ELF-1 (cell line): Measurements from ENCODE around the gene NOTCH4.
A peak's percentile ranks its signal among the peaks of the same experiment; 100 is the strongest.

Source experiments
- DNase-seq: peaks from one replicate; pipeline ENCODE4 v3.0.0-alpha.2; 2016; ENCODE audit warnings: low read depth, low spot score

The NOTCH4 gene

DNA sequence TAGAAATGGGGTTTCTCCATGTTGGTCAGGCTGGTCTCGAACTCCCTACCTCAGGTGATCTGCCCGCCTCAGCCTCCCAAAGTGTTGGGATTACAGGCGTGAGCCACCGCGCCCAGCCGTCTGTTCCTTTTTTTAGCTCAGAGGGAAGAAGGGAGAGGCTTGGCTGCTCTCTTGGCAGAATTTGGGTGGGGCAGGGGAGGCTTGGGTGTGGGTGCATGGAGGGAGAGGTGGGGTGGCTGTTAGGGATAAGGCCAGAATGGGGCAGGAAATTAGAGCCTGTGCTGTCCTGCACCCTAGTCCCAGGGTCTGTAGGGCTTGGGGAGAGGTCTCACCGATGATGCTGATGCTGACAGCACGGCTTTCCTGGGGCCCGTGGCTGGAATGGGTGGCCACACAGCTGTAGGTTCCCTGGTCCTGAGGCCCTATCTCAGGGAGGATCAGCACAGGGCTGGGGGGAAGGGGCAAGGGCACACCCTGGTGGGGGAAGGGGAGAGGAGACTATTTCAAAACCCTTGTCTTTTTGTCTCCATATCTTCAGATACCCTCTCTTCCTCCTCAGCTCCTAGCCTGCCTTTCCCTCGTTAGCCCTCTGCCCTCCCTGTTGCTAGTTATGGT lies 41.8 kb downstream of the NOTCH4 start:
- DNase-seq = no peak

DNA sequence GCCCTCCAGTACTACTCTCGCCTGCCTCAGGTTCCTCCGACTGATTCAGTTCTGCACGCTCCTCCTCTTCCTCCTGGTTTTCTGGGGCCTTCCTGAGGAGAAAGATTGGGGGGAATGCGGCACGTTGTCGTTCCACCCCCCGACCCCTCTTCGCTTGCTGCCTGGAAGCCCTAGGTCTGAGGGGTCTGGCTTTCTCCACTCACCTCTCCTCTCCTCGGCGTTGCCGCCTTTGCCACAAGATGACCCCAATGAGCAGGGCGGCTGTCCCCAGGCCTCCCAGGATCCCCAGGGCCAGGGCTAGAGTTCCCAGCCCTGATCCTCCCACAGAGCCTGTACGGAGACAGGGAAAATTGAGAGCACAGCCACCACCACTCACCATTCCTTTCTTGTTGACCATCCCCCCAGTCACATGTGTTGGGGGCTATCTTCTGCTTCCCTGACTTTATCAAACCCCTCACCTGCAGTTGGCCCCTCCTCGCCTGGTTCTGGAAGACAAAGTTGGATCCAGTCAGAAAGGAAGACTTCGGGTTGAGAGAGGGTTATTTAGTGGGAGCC lies 42.6 kb downstream of the NOTCH4 start:
- no peak for DNase-seq

DNA sequence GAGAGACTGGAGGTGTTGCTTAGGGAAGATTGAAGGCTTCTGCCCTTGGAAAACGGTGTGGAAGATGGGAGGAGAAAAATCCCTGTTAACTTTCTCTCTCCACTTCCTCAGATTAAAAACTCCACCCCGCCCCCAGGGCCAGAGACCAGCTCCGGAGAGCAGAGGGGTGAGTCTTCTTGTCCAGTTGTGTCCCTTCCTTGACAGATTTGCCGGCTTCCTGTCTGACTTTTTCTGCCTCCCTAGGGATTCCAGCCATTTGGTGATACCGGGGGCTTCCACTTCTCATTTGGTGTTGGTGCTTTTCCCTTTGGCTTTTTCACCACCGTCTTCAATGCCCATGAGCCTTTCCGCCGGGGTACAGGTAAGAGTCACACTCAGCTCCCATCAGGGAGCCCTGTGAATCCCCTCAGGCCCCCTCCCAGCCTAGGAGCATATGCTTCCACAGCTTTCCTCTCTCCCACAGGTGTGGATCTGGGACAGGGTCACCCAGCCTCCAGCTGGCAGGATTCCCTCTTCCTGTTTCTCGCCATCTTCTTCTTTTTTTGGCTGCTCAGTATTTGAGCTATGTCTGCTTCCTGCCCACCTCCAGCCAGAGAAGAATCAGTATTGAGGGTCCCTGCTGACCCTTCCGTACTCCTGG lies 44.0 kb downstream of the NOTCH4 start:
- no peak for DNase-seq

DNA sequence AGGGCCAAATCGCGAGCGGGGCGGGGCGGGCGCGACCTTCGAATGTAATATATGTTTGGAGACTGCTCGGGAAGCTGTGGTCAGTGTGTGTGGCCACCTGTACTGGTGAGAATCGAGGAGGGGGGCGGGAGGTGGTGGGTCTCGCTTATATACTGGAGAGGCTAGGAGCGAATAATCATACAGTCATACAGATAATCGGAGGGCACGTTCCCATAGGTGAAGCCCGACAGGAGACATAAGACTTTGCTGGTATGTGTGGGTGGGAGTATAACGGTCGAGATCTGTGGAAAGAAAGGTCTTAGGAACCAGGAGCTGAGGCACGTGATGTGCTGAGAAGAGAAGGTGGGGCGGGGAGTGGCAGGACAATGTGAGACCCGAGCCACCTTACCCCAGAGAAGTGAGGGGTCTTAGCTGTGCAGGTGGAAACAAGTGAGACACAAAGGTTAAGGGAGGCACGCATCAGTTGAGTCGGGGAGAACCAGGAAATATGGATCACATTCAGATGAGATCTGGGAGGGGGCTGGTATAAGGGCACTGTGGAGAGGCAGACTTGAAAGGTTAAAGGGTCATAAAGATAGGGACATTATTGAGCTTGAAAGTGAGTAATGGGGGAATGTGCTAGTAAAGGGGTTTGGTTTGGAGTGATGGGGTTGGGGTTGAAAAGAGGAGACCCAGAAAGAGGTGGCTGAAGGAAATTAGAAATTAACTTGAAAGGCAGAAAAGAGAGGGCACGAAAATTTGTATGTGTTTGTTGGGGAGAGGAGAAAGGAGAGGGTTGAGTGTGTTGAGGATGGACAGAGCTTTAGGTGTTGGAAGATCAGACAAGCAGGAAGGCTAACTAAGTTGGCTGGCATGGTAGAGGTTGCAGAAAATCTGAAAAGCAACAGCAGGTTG lies 45.1 kb downstream of the NOTCH4 start:
- DNase-seq = peak; percentile 51

DNA sequence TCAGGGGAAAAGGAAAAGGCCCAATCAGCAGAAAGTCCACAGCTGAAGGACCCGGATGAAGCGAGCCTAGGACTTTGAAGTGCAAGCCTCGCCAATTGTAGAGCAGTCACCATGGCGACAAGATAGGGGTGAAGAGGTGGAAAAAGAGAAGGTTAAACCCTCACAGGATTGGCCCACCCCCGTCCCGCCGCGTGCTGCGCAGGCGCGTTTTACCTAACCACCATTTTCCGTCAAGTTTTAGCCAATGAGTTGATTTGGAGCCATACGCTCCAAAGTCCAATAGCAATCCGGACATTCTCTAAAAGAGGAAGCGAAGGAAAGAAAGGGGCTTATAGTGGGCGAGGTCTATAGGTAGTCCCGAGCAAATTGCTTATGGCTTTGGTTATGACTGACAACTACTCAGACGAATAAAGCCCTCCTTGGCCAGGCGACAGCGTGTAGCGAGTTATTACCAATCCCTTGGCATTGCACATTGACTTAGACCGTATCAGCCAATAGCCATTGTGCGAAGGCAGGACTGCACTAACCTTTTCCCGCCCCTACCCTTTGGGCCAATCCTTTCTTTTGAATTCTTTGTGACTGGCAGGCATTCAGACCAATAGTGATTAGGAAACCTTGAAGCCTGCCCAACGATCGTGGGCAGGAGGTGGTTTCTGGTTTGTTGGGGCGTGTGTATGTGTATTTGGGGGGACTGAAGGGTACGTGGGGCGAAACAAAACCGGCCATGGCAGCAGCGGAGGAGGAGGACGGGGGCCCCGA lies 45.9 kb downstream of the NOTCH4 start, which contains the start of gene RNF5:
Gene RNF5 (plus strand): TSS at position 618 of the 759 bp plus-strand sequence. CDS start 107 bp downstream, at position 725.
- DNase-seq = peak; percentile 99

DNA sequence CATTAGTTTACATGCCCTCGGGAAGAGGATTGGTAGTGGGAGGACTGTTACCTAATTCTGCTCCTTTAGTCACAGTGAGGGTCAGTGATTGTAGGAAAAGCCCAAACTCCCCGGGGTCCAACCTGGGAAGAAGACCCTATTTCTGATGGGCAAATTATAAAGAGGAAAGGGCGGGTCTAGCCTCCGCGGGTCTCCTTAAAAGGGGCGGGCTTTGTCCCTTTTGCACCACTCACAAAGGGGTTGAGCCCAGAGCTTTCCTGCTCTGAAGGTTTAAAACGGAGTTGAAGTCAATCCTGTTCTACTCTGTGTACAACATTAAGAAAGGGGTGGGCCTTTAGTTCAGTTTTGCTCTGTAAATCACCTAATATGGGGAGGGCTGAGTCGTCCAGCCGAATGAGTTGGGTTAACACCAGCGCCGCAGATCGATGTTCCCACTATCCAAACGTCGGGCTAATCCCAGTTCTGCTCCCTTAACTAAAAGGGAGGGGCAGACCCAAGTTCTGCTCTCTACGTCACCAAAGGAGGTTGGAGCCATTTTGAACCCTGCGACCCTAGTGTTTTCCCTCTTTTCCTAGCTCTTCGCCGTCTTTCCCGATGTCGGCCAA lies 46.6 kb downstream of the NOTCH4 start:
- no peak for DNase-seq

DNA sequence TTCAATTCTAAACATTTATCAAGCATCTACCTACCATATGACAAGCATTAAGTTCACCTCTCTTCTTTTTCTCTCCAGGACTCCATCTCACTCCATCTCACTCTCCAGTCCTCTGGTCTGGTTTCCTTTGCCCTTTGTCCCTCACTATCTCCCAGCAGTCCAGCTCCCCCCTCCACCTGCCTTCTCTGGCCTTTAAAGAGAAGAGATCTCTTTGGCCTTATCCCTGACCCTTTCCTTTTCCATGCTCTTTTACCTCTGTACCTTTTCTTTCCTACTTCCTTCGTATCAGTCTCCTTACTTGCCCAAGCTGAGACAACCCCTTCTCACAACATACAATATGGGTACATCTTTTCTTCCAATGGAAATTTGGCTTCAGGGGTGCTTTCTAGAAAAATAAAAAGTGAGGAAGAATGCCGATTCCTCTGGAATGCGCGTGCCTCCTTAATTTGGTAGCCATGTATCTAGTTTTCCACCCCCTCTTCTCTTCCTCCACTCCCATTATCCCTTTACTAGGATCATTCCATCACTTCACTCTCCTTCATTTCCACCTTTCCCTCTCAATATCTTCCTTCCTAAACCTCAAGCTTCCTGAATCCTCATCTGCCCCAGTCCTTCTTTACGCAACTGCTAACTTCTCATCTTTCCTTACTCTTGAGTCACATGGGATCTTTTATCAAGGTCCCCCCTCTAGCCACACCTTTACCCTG lies 47.2 kb downstream of the NOTCH4 start:
- no peak for DNase-seq

DNA sequence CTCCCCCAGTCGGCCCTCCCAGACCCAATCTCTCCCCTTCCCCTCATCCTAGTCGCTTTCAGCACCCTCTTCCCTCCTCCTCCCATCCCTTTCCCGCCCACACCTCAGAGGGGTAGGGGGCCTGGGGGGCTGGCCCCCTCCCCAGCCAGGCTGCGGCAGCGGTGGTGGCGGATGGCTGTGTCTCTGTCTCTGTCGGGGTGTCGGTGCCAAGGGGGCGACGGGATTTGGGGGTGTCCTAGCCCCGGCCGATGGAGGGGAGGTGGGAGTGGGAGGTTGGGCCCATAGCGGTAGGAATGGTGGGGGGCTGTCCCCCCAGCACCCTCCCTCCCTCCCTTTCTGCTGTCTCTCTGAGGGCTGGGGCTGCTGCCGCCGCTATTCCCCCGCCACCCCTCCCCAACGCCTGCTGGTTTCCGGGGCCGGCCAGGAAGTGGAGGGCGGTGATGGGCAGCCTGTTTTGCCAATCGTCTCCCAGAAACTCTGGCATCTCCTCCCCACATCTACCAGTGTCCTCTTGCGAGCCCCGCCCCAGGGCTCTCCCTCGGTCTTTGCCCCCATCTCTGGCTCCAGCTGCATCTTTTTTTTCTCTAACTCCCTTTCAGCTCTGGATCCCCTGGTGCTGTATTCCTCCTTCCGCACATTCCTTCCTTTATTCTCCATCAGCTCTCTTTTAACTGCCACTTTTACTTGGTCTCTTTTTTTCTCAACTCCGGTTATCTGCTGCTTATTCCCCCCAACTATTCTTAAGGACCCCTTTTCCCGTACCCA lies 48.0 kb downstream of the NOTCH4 start, which contains the start of gene AGPAT1:
Gene AGPAT1 (minus strand): TSS at position 374 of the 765 bp plus-strand sequence. CDS start 4,588 bp downstream, outside the sequence.
- peak; percentile 98 for DNase-seq

DNA sequence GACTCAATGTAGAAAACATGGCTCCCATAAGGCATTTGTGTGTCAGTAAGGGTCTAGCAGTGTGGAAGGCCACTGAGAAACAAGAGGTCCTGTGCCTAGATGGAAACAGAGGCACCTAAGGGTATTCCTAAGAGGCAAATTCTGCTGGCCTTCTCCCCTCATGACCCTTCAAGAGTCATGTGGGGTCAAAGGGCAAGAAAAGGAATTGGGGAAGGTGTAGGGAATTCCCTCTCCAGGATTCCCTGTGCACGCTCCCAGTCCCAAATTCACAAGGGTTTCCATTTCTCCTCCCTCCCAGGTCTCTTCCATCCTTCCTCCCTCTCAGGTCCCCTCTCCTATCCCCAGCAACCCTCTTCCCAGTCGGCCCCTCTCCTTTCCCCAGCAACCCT lies 48.6 kb downstream of the NOTCH4 start:
- no peak for DNase-seq

DNA sequence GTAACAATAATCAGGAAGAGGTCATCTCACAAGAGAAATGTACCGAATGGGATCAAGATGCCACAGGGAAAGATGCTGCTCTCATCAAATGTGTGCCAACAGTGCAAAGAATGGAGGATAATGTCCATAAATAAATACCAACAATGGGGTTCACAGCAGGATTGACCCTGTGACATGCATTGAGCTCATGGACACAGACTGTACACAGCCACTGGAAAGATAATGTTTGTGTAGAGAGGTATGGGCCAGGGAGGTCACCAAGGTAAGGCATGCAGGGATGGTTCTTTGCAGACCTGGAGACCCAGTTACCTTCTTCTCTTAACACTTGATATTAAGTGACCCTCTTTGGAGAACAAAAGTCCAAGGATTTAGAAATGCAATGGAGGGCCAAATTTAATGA lies 49.5 kb downstream of the NOTCH4 start:
- no peak for DNase-seq

DNA sequence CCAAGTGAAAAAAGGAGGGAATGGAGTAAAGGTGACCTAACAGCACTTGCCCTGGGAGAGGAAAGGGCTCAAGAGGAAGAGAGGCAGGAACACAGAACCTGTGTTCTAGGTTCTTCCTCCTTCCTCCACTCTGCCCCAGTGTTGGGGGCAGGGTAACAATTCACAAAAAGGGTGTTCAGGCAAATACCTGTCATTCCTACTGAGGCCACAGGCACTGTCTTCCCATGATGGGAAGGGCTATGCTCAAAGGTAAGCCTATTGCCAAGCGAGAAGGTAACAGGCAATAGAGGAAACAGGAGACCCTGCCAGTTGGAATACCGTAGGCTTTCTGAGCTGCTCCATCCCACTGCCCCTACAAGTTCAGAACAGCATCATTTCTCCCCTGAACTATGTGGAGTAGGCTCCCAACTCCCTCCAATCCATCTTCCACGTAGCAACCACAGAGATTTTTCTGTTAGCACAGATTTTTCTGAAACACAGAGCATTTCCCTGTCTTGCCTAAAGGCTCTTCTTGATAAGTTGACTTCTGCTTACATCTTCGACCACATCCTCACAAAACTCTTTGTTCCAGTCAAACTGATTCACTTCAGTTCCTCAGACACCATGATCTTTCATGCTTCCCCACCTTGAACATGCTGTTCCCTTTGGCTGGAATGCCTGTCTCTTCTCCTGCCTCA lies 50.7 kb downstream of the NOTCH4 start:
- DNase-seq = peak; percentile 47

DNA sequence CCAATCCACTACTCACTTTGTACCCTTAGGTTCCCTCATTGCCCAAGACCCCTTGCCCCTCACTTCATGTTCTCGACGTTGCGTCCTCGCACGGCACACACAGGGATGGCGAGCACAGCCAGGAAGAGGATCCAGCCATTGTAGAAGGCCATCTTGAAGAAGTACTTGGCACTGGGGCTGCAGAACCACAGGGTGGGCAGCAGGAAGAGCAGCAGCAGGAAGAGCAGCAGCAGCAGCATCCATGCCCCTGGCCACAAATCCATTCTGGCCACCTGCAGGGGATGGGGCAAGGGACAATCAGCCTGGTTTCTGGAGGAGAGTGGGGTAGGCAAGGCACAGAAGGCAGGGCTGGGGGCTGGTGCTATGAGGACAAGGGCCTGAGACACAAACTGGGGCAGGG lies 52.6 kb downstream of the NOTCH4 start:
- no peak for DNase-seq

DNA sequence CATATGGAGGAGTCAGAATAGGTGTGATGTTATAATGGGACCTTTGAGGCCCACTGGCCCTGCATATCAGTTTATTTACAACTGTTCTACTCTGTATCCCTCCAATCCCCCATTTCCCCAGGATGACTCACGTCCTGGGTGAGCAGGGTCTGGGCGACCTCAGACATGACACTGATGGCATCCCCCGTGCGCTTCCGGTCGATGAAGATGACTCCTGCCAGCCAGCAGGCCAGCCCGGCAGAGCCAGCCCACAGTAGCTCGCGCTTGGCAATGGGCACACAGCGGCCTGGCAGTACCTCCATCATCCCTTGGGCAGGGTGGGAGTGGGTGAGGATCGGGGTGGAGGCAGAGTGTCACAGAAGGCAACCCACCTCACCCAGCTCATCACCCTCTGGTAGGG lies 53.6 kb downstream of the NOTCH4 start:
- no peak for DNase-seq

DNA sequence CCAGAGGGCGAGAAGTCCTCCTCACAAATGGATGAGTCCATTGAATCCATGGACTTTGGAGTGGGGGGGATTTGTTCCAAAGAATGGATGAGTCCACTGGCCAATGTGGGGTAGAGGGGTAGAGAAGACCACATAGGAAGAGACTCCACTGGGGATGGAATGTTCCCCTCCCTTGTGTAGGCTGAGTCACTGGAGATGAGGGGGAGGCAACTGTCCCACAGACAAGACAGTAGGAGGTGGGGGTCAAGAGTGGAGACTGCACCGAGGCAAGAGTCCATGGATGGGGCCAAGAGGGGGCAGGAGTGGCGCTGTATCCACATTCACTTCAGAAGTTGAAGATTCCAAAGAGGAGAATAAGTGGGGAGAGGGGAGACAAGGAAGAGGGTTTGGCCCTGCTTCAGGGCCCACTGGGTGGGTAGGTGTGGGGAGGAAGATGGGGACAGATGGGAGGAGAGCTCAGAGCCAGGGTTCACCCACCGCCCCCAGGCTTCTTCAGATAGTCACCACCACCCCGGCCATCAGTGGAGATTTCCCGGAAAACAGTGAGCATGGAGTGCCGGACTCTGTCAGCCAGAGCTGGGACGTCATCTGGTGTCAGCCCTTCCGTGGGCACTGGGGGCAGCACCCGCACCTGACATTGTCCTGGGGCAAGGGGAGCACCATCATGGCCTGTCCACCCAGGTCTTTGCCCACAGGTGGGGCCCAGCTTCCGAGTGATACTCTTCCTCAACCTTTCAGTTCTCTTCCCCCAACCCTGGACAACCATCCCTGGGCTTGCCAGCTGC lies 54.9 kb downstream of the NOTCH4 start:
- DNase-seq = no peak

DNA sequence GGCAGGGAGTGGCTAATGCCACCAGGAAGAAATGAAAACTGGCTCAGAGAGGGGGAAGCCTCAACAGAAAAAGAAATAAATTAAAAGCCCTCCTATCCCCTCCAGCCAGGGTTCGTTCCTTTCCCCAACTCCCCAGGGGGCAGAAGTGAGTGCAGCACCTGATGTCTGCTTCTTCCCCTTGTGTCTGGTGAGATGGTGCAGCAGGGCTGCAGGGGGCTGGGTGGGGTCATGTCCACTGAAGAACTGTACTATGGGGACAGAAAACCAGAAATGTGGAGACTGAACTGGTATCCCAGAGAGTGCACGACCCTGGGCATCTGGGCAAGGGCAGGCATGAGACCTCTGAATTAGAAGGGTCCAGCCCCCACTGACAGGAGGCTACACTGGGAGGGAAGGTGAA lies 55.5 kb downstream of the NOTCH4 start:
- DNase-seq = no peak

DNA sequence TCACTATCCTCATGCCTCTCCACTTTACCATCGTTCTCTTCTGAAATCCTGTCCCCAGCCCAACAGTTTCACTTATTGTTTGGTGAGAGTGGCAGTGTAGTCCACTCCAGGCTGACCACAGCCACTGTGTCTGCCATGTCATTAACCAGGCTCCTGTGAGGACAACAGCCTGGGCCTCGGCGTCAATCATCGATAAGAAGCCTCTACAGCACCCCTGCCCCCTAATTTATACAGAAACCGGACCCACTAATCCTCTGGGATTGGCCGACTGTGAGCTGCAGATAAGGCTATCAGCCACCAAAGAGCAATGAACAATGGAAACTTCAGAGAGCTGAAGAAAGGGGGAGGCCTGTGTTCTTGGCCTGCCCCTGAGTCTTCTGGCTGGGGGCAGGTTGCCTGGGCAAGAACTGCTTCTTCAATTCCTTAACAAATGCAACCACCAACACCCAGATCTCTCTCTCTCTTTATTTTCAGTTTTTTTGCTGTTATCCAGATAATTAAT lies 56.1 kb downstream of the NOTCH4 start:
- DNase-seq = no peak

DNA sequence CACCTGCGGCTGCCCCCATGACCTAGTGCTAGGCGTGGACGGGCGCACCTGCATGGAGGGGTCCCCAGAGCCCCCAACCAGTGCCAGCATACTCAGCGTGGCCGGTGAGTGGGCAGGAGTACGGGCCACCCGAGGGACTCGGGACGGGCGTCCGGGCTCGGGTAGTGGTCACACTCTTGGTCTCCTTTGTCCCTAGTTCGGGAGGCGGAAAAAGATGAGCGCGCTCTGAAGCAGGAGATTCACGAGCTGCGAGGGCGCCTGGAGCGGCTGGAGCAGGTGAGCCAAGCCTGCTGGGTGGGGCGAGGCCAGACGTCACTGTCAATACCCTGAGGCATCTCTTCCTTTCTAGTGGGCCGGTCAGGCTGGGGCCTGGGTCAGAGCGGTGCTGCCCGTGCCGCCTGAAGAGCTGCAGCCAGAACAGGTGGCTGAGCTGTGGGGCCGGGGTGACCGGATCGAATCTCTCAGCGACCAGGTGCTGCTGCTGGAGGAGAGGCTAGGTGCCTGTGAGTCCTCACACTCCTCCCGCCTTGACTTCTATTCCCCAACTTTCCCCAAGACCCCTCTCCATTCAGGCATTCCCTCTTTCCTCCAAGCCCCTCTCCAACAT lies 56.6 kb downstream of the NOTCH4 start:
- peak; percentile 84 for DNase-seq
